ENCODE measurements around the gene PCDHGB3.
"Not testable (repeated sequence)": the region's sequence is repeated elsewhere in the genome, so short reads cannot be mapped to it uniquely, and the experiment has no call there.

Gene PCDHGB3

GRCh38 chr5:141359790-141360426 lies 10.1 kb upstream of the PCDHGB3 start, which contains the start of gene PCDHGB2:
PCDHGB2 (plus strand) TSS chr5:141359994; CDS start chr5:141360136, 142 bp downstream.
- DNase-seq = no peak

GRCh38 chr5:141360685-141361084 lies 9.4 kb upstream of the PCDHGB3 start:
- DNase-seq = no peak

GRCh38 chr5:141362719-141363118 lies 7.3 kb upstream of the PCDHGB3 start:
- DNase-seq = no peak

- no peak for DNase-seq
Measured at GRCh38 chr5:141363952-141364660, 5.9 kb upstream of the PCDHGB3 start, which contains the start of gene PCDHGA5. PCDHGA5 (plus strand) TSS chr5:141364162; CDS start chr5:141364331, 169 bp downstream.

- DNase-seq = no peak
Measured at GRCh38 chr5:141366016-141366896, 3.8 kb upstream of the PCDHGB3 start.

GRCh38 chr5:141371572-141372475 lies 1.8 kb downstream of the PCDHGB3 start:
- DNase-seq = no peak

- DNase-seq = no peak
Measured at GRCh38 chr5:141373673-141374317, 3.8 kb downstream of the PCDHGB3 start, which contains the start of gene PCDHGA6. PCDHGA6 (plus strand) TSS chr5:141373891; CDS start chr5:141374084, 193 bp downstream.

GRCh38 chr5:141374627-141375026 lies 4.6 kb downstream of the PCDHGB3 start:
- no peak for DNase-seq

GRCh38 chr5:141375444-141376155 lies 5.6 kb downstream of the PCDHGB3 start:
- DNase-seq = not testable (repeated sequence)

- DNase-seq = no peak
Measured at GRCh38 chr5:141382469-141383294, 12.6 kb downstream of the PCDHGB3 start, which contains the start of gene PCDHGA7. PCDHGA7 (plus strand) TSS chr5:141382742; CDS start chr5:141382900, 158 bp downstream.

GRCh38 chr5:141383345-141383744 lies 13.3 kb downstream of the PCDHGB3 start:
- DNase-seq = no peak

- DNase-seq = no peak
Measured at GRCh38 chr5:141384471-141385267, 14.6 kb downstream of the PCDHGB3 start.

GRCh38 chr5:141387557-141388311 lies 17.7 kb downstream of the PCDHGB3 start, which contains the start of gene PCDHGB4:
PCDHGB4 (plus strand) TSS chr5:141387698; CDS start chr5:141387885, 187 bp downstream.
- DNase-seq = not testable (repeated sequence)

- DNase-seq = no peak
Measured at GRCh38 chr5:141388661-141389060, 18.6 kb downstream of the PCDHGB3 start.

GRCh38 chr5:141389153-141390042 lies 19.4 kb downstream of the PCDHGB3 start:
- no peak for DNase-seq

- no peak for DNase-seq
Measured at GRCh38 chr5:141392429-141393198, 22.6 kb downstream of the PCDHGB3 start, which contains the start of gene PCDHGA8. PCDHGA8 (plus strand) TSS chr5:141392633; CDS start chr5:141392814, 181 bp downstream.

Measured in NK-92 treated with Interleukin-12 subunit alpha and Interleukin-12 subunit beta, amount 100 ng/mL, for 24 hours (cell line).